Transverse colon (tissue), 4 donors: ENCODE measurements around the gene TJAP1. TPM values are rescaled to one million over a fixed set of nuclear protein-coding genes. Genes with fewer than 3 reads are reported as not detected.

Experiments
- DNase-seq: peaks from one replicate; pipeline ENCODE4 v3.0.0-alpha.2; 2019
- H3K27ac ChIP-seq, 4 donors: fragments of 200-600 bp; sonication (generic); 2 replicates each; pipeline ENCODE4 v1.5.1; 2016 to 2018; ENCODE audit warnings: inconsistent platforms in 4 of 4
- H3K27me3 ChIP-seq: fragments of 200-600 bp; sonication (generic); 2 replicates; pipeline ENCODE4 v1.5.1; 2017; ENCODE audit warnings: inconsistent platforms
- H3K36me3 ChIP-seq, 4 donors: fragments of 200-600 bp; sonication (generic); 2 replicates each; pipeline ENCODE4 v1.5.1; 2017 to 2019; ENCODE audit warnings: inconsistent platforms in 4 of 4
- H3K4me1 ChIP-seq, 4 donors: fragments of 200-600 bp; sonication (generic); 2 replicates each; pipeline ENCODE4 v1.5.1; 2017 to 2020; ENCODE audit warnings: inconsistent platforms in 4 of 4
- H3K4me3 ChIP-seq, 4 donors: fragments of 200-600 bp; sonication (generic); 1 replicate in 1 of 4; 2 replicates in 3 of 4; pipeline versions ENCODE4 v1.5.1 to v1.6.1; 2017 to 2019; ENCODE audit warnings: inconsistent platforms in 4 of 4
- H3K9me3 ChIP-seq, 2 donors: fragments of 200-600 bp; sonication (generic); 2 replicates each; pipeline ENCODE4 v1.5.1; 2017 to 2019; ENCODE audit warnings: inconsistent platforms in 2 of 2
- EP300 ChIP-seq: sonication (generic); formaldehyde crosslinking; IDR thresholded peaks from one replicate; pipeline ENCODE4 v1.6.1; 2017; ENCODE audit warnings: antibody characterized with exemption, low read depth
- POLR2A ChIP-seq: fragments of 450-650 bp; IDR thresholded peaks from one replicate; pipeline ENCODE4 v1.6.1; 2016; ENCODE audit warnings: antibody characterized with exemption, mild to moderate bottlenecking, moderate library complexity
- POLR2AphosphoS5 ChIP-seq, 3 donors: sonication (generic); formaldehyde crosslinking; IDR thresholded peaks; one replicate each; pipeline ENCODE4 v1.6.1; 2016; ENCODE audit warnings: antibody characterized with exemption in 3 of 3
- WGBS, 2 donors: methylation state at CpG; one replicate each; pipeline ENCODE4 v1.1.5; 2018; ENCODE audit warnings: low coverage in 1 of 2; 5-methylcytosine and 5-hydroxymethylcytosine counted together
- in situ Hi-C, 4 donors: fragments of 200-750 bp; cut with MboI; loops; one replicate each; pipeline versions ENCODE4 v1.15.0 to v1.15.1; 2017; ENCODE audit warnings: low sequenced_read_pairs in 3 of 4, low pct_ligation_motif_present in 1 of 4, low pct_unique_long_range_greater_than_20kb in 1 of 4
- intact Hi-C: fragments of 100-400 bp; cut with DNase I; formaldehyde crosslinking; loops from one replicate; pipeline ENCODE4 v1.15.1; 2023; ENCODE audit warnings: low total_unique reads
- total RNA-seq, 4 donors: library from RNA; depleted of rRNA; stranded (reverse); fragments of >200 nt; gene quantifications; one replicate each; pipeline ENCODE4 v1.1.0, GENCODE V29; 2016
- TF ChIP-seq, protein P1 (sequence below), 5 experiments: fragments of 200-600 bp in 3 of 5; fragments of 450-650 bp in 2 of 5; sonication (generic) in 3 of 5; IDR thresholded peaks; 1 replicate in 2 of 5; 2 replicates in 3 of 5; pipeline ENCODE4 v1.5.1; 2016 to 2017; ENCODE audit warnings: antibody characterized with exemption in 5 of 5, inconsistent platforms in 3 of 5, mild to moderate bottlenecking in 2 of 5, moderate library complexity in 1 of 5

The TJAP1 gene
- total RNA-seq, 4 donors from 2014 or later, result 10.9 to 22.4 (median 17.9) TPM

DNA sequence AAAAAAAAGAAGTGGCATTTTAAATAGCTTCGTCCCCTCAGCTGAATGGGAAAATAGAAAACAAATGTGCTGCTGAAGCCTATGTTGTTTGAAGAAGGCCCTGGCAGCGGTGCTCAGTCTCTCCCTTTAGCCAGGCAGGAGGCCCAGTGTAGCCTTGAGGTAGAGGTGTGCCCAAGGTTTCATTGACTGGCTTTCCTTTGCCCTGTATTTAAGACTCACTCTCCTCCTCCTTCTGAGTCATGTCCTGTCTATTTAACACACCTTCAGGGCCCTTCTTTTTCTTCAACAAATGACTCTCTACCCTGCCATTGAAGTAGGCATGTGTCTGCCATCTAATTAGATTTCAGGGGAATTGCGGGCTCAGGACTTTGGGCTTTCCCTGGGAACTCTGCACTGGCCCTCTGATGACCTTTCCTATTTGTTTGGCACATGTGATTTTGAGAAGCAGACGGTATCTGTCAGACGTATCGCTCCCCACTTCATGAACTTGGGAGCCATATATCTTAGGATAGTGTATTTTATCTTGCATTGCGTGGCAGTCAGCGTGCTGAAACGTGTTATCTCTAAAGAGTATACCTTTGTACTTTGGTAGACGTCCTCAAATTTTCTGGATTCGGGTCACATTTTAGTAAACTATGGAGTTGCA lies 4.3 kb downstream of the TJAP1 start:
- H3K36me3 ChIP-seq, result no peaks in the 10 kb centered on the region
- H3K9me3 ChIP-seq, result no peaks in the 10 kb centered on the region
- DNase-seq, result no peak
- in situ Hi-C loops (no loop called here), intact Hi-C loops (no loop called here)
- TF ChIP-seq EP300 (no peak), POLR2AphosphoS5 (IDR thresholded peaks at IDR 0.05) (no peak), POLR2A (no peak)
- TF ChIP-seq, protein P1, sequence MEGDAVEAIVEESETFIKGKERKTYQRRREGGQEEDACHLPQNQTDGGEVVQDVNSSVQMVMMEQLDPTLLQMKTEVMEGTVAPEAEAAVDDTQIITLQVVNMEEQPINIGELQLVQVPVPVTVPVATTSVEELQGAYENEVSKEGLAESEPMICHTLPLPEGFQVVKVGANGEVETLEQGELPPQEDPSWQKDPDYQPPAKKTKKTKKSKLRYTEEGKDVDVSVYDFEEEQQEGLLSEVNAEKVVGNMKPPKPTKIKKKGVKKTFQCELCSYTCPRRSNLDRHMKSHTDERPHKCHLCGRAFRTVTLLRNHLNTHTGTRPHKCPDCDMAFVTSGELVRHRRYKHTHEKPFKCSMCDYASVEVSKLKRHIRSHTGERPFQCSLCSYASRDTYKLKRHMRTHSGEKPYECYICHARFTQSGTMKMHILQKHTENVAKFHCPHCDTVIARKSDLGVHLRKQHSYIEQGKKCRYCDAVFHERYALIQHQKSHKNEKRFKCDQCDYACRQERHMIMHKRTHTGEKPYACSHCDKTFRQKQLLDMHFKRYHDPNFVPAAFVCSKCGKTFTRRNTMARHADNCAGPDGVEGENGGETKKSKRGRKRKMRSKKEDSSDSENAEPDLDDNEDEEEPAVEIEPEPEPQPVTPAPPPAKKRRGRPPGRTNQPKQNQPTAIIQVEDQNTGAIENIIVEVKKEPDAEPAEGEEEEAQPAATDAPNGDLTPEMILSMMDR (IDR thresholded peaks at IDR 0.05), result no peak
- H3K27ac ChIP-seq, result no peak overlapping the region
- WGBS, 2 donors, result 89 to 93% methylated on average over 9 to 11 of the region's 11 CpGs
- H3K4me1 ChIP-seq, result peaks cover 7 to 22% (median 12%) of the 10 kb centered on the region in 4 donors
- no peaks in the 10 kb centered on the region for H3K27me3 ChIP-seq
- no peak overlapping the region for H3K4me3 ChIP-seq

DNA sequence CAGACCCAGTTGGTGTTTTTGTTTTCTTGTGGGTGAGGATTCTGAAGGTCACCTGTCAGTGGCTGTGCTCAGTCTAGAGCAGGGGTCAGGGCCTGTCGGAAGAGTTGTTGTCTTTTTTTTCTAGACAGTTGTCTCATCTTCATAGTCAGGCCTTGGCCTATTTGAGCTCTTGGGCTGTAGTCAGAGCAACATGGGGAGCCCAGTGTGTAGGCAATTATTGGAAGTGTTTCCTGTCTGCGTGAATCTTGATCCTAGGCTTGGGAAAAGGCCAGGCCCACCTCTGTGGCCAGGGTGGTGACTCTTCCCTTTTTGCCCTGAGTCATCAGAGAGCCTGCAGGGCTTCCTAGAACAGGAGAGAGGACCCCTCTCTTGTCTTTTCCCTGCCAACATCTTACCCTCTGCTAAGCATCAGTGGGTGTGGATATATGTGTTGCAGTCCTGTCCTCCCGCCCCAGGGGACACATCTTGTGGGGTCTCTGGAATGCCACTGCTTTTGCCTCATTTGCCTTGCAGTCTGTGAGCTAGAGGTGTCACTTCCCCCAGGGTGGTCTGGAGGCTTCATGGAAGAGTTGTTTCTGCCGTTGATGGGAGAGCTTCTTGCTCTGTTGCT lies 11.4 kb downstream of the TJAP1 start:
- Histone ChIP-seq H3K27ac (no peak overlapping the region), H3K27me3 (no peaks in the 10 kb centered on the region), H3K4me1 (peaks cover 8 to 21% (median 12%) of the 10 kb centered on the region in 4 donors), H3K9me3 (no peaks in the 10 kb centered on the region), H3K4me3 (no peak overlapping the region), H3K36me3 (no peaks in the 10 kb centered on the region)
- no peak for DNase-seq
- in situ Hi-C loops, result no loop called here
- TF ChIP-seq EP300 (no peak), POLR2AphosphoS5 (IDR thresholded peaks at IDR 0.05) (no peak), POLR2A (no peak)
- TF ChIP-seq, protein P1 (IDR thresholded peaks at IDR 0.05), result no peak
- WGBS, 2 donors, result 72 to 86% methylated on average over 1 to 4 of the region's 4 CpGs
- intact Hi-C loops, result no loop called here

DNA sequence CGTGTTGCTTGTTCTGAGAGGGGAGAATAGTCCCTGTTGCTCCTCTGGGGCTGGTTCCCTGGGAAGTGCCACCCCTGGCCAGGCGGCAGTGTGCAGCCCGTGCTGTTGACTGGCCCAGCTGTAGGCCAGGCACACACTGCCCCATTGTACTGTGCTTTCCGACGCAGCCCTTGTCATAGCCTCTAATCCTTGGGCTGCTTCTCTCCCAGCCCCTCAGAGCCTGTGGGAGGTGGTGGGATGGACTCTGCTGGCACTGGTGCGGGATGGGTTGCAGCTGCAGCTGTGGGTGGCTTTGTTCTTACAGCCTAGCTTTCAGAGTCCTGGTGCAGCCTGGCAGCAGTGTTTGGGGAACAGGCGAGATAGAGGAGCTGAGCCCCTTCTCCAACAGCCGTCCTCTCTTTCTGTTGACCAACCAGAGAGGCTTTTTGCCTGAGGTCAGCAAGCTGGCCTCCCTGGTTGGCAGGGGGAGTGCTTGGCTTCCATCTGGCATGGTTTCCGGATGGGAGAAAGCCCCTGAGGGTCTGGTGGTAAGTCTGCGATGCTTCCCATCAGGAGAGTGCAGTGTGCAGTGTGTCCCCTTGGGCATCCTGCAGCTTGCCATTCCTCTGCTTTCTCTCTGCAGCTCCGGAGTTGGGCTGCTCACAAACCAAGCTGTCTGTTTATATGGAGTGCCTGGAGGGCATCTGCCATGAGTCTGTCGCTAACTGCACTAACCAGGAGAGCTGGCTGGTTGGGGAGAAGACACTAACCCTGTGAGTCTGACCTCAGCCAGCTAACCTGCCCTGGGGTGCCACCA lies 12.1 kb downstream of the TJAP1 start:
- Histone ChIP-seq H3K36me3 (no peaks in the 10 kb centered on the region), H3K27ac (no peak overlapping the region), H3K4me1 (peaks cover 8 to 21% (median 12%) of the 10 kb centered on the region in 4 donors), H3K27me3 (no peaks in the 10 kb centered on the region), H3K4me3 (no peak overlapping the region), H3K9me3 (no peaks in the 10 kb centered on the region)
- in situ Hi-C loops (no loop called here), intact Hi-C loops (no loop called here)
- TF ChIP-seq POLR2AphosphoS5 (IDR thresholded peaks at IDR 0.05), result no peak
- no peak for TF ChIP-seq POLR2A
- TF ChIP-seq, protein P1 (IDR thresholded peaks at IDR 0.05), result no peak
- no peak for TF ChIP-seq EP300
- WGBS, 2 donors, result 81% methylated on average over 9 of the region's 12 CpGs; no CpG with 5 or more reads in 1 of the 2 donors
- no peak for DNase-seq

DNA sequence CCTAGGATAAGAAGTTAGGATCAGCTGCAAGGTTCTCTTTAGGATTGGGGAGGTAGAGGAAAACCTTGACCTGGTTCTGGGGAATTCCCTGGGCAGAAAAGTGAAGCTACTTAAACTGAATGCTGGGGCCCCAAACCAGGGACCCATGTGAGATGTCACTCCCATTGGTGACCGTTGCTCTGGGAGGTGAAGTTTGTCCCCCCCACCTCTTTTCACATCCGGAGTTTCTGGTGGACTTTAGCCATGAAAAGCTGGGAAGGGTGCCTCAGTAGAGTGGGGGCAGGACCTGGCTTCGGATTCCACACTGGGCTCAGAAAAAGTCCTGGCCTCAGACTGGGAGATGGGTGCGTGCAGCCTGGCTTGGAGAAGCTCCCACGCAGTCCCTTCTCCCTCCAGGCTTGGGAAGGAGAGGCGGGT lies 13.2 kb downstream of the TJAP1 start:
- no peaks in the 10 kb centered on the region for H3K36me3 ChIP-seq
- no peak for DNase-seq
- TF ChIP-seq POLR2AphosphoS5 (IDR thresholded peaks at IDR 0.05), result no peak
- TF ChIP-seq EP300, result no peak
- TF ChIP-seq, protein P1 (IDR thresholded peaks at IDR 0.05), result no peak
- TF ChIP-seq POLR2A, result no peak
- 82 to 100% methylated on average over 1 to 6 of the region's 6 CpGs for WGBS, 2 donors
- no peaks in the 10 kb centered on the region for H3K27me3 ChIP-seq
- in situ Hi-C loops, result no loop called here
- no peak overlapping the region for H3K27ac ChIP-seq
- H3K9me3 ChIP-seq, result no peaks in the 10 kb centered on the region
- no peak overlapping the region for H3K4me3 ChIP-seq
- peaks cover 8 to 28% (median 14%) of the 10 kb centered on the region in 4 donors for H3K4me1 ChIP-seq
- intact Hi-C loops, result no loop called here
